RWPE1 (cell line): Measurements from ENCODE around the gene MICAL3.
"Not testable (repeated sequence)": the region's sequence is repeated elsewhere in the genome, so short reads cannot be mapped to it uniquely, and the experiment has no call there.

ENCODE experiments used
- CTCF ChIA-PET: fragments of 350-600 bp; sonication (Branson Sonifier 250); formaldehyde crosslinking; extraction: SDS; loops from one replicate; lab custom pipeline; 2021; lab: Yijun Ruan, JAX
- POLR2A ChIA-PET: fragments of 400-600 bp; formaldehyde crosslinking; extraction: SDS; loops from one replicate; lab custom pipeline; 2020; ENCODE audit warnings: antibody characterized with exemption; ENCODE audit not compliant: low non-redundant PET; lab: Yijun Ruan, JAX
- DNase-seq: peaks from one replicate; pipeline ENCODE4 v3.0.0; 2012; ENCODE audit warnings: low spot score
- H3K27ac ChIP-seq: fragments of 450-650 bp; 2 replicates; pipeline ENCODE4 v1.5.1; 2017
- TF ChIP-seq, protein P1 (sequence below): fragments of 450-650 bp; conservative IDR thresholded peaks from 2 replicates; pipeline ENCODE4 v1.5.1; 2017; ENCODE audit warnings: low read depth, mild to moderate bottlenecking

MICAL3 gene

DNA sequence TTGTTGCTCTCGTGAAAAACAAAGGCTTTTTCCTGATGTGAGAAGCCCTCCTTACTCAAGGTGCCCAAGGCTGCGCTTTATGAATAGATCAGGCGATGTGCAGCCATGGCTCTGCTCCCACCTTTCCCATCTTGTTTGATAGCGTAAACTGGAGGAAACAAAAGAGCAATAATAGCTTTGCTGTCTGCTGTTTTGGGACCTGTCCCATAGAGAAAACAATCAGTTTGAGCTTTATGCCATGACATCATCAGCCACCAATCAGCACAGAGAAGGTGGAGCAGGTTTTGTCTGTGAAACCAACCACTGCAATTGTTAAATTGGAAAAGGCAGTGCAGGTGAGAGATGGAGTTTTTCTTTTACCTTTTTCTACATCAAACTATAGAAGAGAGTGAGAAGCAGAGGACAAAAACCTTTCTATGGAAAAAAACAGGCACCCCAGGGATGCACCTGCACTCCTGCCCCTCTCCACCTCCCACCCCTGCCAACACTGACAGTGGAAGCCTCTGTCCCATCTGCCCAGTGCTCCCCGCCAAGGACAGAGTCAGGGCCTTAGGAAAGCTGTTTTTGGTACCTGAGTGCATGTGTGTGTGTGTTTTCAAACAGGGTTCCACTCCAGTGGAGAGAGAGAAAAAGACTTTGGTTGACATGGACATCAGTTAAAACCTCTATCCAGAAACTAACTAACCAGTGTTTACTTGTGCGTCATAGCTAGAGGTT is 80.7 kb downstream of the MICAL3 start:
- DNase-seq: no peak
- ChIA-PET CTCF (interaction anchor here (0.6 kb wide), 2 partner anchors 15 to 58 kb away, joined by 3 to 6 read pairs; no protein-coding TSS in a partner anchor), POLR2A (no interaction called here)
- TF ChIP-seq, protein P1, sequence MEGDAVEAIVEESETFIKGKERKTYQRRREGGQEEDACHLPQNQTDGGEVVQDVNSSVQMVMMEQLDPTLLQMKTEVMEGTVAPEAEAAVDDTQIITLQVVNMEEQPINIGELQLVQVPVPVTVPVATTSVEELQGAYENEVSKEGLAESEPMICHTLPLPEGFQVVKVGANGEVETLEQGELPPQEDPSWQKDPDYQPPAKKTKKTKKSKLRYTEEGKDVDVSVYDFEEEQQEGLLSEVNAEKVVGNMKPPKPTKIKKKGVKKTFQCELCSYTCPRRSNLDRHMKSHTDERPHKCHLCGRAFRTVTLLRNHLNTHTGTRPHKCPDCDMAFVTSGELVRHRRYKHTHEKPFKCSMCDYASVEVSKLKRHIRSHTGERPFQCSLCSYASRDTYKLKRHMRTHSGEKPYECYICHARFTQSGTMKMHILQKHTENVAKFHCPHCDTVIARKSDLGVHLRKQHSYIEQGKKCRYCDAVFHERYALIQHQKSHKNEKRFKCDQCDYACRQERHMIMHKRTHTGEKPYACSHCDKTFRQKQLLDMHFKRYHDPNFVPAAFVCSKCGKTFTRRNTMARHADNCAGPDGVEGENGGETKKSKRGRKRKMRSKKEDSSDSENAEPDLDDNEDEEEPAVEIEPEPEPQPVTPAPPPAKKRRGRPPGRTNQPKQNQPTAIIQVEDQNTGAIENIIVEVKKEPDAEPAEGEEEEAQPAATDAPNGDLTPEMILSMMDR: no peak
- no peak overlapping the region for H3K27ac ChIP-seq

DNA sequence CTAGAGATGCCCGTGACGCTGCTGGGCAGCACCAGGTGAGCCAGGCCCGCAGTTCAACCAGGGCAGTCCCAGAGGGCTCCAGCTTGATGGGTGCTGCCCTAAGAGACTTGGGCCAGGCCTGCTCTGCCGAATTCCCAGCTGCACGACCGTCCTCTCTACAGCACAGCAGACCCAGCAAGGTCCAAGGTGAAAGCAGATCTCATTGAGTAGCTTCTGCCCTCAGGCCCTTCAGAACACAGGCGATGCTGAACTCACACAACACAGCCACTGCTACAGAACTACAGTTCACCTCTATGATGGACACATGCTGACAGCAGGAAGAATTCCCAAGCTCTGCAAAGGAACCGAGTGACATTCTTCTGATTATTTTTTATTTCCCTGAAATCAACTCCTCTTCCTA is 81.6 kb downstream of the MICAL3 start:
- peak overlapping the region; percentile 12; the same call in 1 of the 2 replicates for H3K27ac ChIP-seq
- TF ChIP-seq, protein P1: no peak
- ChIA-PET CTCF (no interaction called here), POLR2A (no interaction called here)
- no peak for DNase-seq

DNA sequence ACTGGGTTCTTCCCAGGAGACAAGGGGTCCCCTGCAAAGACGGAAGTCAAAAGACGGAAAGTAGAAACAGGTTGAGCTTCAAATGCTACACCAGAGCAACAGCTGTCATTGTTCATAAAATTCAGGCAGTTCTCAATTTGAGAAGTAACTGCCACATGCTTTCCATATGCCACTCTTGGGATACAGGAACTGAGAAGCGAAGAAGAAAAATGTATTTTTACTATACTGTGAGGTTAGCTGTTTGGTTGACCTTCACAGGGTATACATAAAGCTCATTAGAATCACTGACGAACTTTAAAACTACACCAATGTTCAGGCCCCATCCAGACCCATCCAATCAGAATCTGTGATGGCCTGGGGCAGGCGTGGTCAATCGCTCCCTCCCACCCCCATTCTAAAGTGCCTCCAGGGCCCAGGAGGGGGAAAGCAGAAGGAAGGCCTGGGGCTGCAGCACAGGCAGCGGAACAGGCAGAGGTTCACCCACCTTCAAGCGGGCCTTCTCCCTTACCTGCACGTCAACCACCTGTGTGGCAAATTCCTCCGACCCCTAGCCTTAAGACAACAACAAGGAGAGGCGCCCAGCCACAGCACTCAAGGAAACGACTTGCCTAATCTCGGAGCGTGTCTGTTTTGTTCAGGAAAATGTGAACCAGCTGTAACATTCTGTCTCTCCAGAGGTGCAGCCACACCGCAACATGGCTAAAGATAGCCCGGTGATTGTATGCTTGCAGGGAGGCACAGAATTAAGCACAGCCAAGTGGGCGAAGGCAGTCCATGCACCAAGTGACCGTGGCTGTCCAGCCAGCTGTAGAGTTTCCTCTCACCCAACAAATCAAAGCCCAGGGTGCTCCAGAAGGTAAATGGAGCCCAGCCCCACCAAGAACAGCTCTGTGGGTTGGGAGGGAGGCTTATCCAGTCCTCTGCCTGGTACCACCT is 82.6 kb downstream of the MICAL3 start:
- CTCF ChIA-PET: no interaction called here
- 0 out of 2 replicates have a peak overlapping the region, but pooled peaks have one; percentile 12 for H3K27ac ChIP-seq
- POLR2A ChIA-PET: no interaction called here
- TF ChIP-seq, protein P1: no peak
- no peak for DNase-seq

DNA sequence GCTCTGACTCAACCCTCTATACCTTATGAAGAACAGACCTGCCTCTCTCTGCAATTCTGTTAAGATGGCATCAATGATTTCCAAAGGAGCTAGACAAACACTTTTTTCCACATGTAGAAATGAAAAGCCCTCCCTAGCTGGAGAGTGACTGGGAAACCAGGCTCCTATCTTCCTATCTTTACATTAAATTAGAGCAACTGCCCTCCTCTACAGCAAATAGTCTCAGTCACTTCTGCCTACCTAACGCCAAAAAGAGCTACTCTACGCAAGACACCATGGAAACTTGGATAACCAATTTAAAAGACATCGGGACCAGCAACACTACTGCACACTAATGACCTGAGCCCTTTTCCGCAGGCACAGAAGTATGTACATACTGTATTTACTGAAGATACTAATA is 84.8 kb downstream of the MICAL3 start:
- POLR2A ChIA-PET: no interaction called here
- CTCF ChIA-PET: no interaction called here

DNA sequence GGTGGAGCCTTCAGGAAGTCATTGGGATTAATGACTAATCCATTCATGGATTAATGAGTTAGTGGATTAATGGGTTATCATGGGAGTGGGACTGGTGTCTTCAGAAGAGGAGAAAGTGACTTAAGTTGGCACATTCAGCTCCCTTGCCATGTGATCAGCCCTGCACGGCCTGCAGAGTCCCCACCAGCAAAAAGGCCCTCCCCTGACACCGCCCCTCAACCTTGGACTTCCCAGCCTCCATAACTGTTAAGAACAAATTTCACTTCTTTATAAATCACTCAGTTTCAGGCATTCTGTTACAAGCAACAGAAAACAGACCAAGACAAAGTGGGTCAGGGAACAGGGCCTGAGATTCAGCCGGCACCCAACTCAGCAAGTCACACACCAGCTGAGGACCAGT is 85.3 kb downstream of the MICAL3 start:
- no peak for DNase-seq
- ChIA-PET CTCF (no interaction called here), POLR2A (no interaction called here)
- H3K27ac ChIP-seq: 0 out of 2 replicates have a peak overlapping the region, but pooled peaks have one; percentile 4
- TF ChIP-seq, protein P1: no peak

More for the DNA sequence above, 84.8 kb downstream of the MICAL3 start:
- no peak overlapping the region for H3K27ac ChIP-seq
- TF ChIP-seq, protein P1: no peak
- DNase-seq: no peak

DNA sequence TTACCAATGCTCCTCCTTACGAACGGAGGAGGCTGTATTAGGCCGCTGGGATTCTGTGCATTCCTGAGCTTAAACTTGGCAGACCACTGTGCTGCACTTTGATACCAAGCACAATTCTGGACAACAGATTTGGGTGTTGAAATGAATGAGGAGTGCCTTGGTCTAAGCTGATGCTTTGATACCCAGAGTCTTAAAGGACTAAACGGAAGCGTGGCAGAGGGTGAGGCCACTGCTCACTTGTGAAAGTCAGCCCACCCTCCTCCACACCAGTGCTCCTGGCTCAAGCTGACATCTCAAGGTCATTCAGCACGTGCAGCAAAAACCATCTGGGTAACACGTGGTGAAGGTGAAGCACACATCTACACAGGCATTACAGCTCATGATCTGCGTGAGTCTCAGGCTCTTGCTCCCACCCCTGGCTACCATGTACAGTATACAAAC is 85.9 kb downstream of the MICAL3 start:
- ChIA-PET POLR2A (no interaction called here), CTCF (no interaction called here)
- DNase-seq: no peak
- no peak overlapping the region for H3K27ac ChIP-seq
- TF ChIP-seq, protein P1: no peak

DNA sequence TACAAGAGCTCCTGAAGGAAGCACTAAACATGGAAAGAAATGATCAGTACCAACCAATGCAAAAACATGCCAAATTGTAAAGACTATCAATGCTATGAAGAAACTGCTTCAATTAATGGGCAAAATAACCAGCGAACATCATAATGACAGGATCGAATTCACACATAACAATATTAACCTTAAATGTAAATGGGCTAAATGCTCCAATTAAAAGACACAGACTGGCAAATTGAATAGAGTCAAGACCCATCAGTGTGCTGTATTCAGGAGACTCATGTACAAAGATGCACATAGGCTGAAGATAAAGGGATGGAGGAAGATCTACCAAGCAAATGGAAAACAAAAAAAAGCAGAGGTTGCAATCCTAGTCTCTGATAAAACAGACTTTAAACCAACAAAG is 91.9 kb downstream of the MICAL3 start:
- CTCF ChIA-PET: interaction anchor here (0.6 kb wide), 1 partner anchor 138 kb away, joined by 3 read pairs; no protein-coding TSS in a partner anchor
- H3K27ac ChIP-seq, POLR2A ChIA-PET, DNase-seq: not testable (repeated sequence)
